ENCODE results near the gene UPK1B. TPM values are rescaled to one million over a fixed set of nuclear protein-coding genes. Genes with fewer than 3 reads are reported as not detected.
A peak's percentile ranks its signal among the peaks of the same experiment; 100 is the strongest.

UPK1B gene
- total RNA-seq, 2 donors from 2014 or later: 6.6 to 9.3 TPM

- no peak overlapping the region for H3K27ac ChIP-seq
- no peaks in the 10 kb centered on the region for H3K9me3 ChIP-seq
- peaks cover 6% of the 10 kb centered on the region for H3K4me1 ChIP-seq
- TF ChIP-seq CTCF (IDR thresholded peaks at IDR 0.05) (no peak), POLR2A (IDR thresholded peaks at IDR 0.05) (no peak)
- H3K4me3 ChIP-seq: no peak overlapping the region
- no peaks in the 10 kb centered on the region for H3K27me3 ChIP-seq
- WGBS, 2 donors: 94% methylated on average over 5 of the region's 5 CpGs
- no peaks in the 10 kb centered on the region for H3K36me3 ChIP-seq (replicated peaks in 1 of 2; ENCODE audit: insufficient read depth in 1 of 2, low read depth in 2 of 2)
- no peak for DNase-seq
- intact Hi-C loops (cut with DNase I): loop anchor here (10.0 kb wide), 1 partner anchor 104 kb away; the partner anchor contains the start of gene B4GALT4
- ATAC-seq: no peak
Observed at GRCh38 chr3:119140466-119140865, 32.9 kb upstream of the UPK1B start.

GRCh38 chr3:119145128-119145499 lies 28.3 kb upstream of the UPK1B start:
- ATAC-seq (peak; percentile 15), DNase-seq (no peak)
- Histone ChIP-seq H3K27ac (no peak overlapping the region), H3K27me3 (no peaks in the 10 kb centered on the region), H3K4me1 (peaks cover 7% of the 10 kb centered on the region), H3K36me3 (replicated peaks in 1 of 2; ENCODE audit: insufficient read depth in 1 of 2, low read depth in 2 of 2) (no peaks in the 10 kb centered on the region), H3K9me3 (no peaks in the 10 kb centered on the region), H3K4me3 (no peak overlapping the region)
- TF ChIP-seq POLR2A (IDR thresholded peaks at IDR 0.05) (no peak), CTCF (IDR thresholded peaks at IDR 0.05) (no peak)
- intact Hi-C loops (cut with DNase I): loop anchor here (10.0 kb wide), 1 partner anchor 100 kb away; the partner anchor contains the start of gene B4GALT4

GRCh38 chr3:119145500-119146167 lies 27.8 kb upstream of the UPK1B start, which contains the start of gene TEX55:
Gene TEX55 (plus strand): TSS chr3:119146165. CDS start chr3:119146190, 25 bp downstream.
- Histone ChIP-seq H3K27ac (no peak within 1 kb of the TSS), H3K4me1 (peaks cover 7% of the 10 kb centered on the region), H3K4me3 (no peak within 1 kb of the TSS), H3K27me3 (no peaks in the 10 kb centered on the region), H3K36me3 (replicated peaks in 1 of 2; ENCODE audit: insufficient read depth in 1 of 2, low read depth in 2 of 2) (no peaks in the 10 kb centered on the region), H3K9me3 (no peaks in the 10 kb centered on the region)
- peak; percentile 90 for ATAC-seq
- TF ChIP-seq POLR2A (IDR thresholded peaks at IDR 0.05) (no peak), CTCF (IDR thresholded peaks at IDR 0.05) (peak; percentile 23 to 75 (median 63))
- 59 to 61% methylated on average over 7 to 23 of the region's 23 CpGs for WGBS, 2 donors
- intact Hi-C loops (cut with DNase I): loop anchor here (10.0 kb wide), 1 partner anchor 99 kb away; the partner anchor contains the start of gene B4GALT4
- DNase-seq: peak in 2 of 4 donors; percentile 27 to 36

GRCh38 chr3:119146578-119147375 lies 26.6 kb upstream of the UPK1B start:
- H3K4me3 ChIP-seq: no peak overlapping the region
- H3K4me1 ChIP-seq: peaks cover 7% of the 10 kb centered on the region
- no peak overlapping the region for H3K27ac ChIP-seq
- intact Hi-C loops (cut with DNase I): loop anchor here (10.0 kb wide), 1 partner anchor 98 kb away; the partner anchor contains the start of gene B4GALT4
- 80% methylated on average over 15 of the region's 15 CpGs for WGBS, 2 donors
- no peaks in the 10 kb centered on the region for H3K9me3 ChIP-seq
- no peak for ATAC-seq
- H3K36me3 ChIP-seq (replicated peaks in 1 of 2; ENCODE audit: insufficient read depth in 1 of 2, low read depth in 2 of 2): no peaks in the 10 kb centered on the region
- H3K27me3 ChIP-seq: no peaks in the 10 kb centered on the region
- DNase-seq: no peak
- TF ChIP-seq CTCF (IDR thresholded peaks at IDR 0.05): no peak
- no peak for TF ChIP-seq POLR2A (IDR thresholded peaks at IDR 0.05)

Measured in body of pancreas (tissue), 4 donors.